Retinal pigment epithelial cell (primary cell): ENCODE data around the gene SDK1.

Experiments
- DNase-seq: peaks from one replicate; pipeline ENCODE4 v3.0.0-alpha.2; 2010; ENCODE audit warnings: low read depth
- H3K4me3 ChIP-seq: 2 replicates; pipeline ENCODE4 v1.5.1; 2011; ENCODE audit warnings: mild to moderate bottlenecking, low read length, control low read depth, moderate library complexity
- CTCF ChIP-seq: conservative IDR thresholded peaks from 2 replicates; pipeline ENCODE4 v1.5.1; 2011; ENCODE audit warnings: low read depth, low read length, control low read depth, inconsistent platforms

Gene SDK1

GRCh38 chr7:3955751-3956696 is 655.0 kb downstream of the SDK1 start:
- TF ChIP-seq CTCF = no peak
- H3K4me3 ChIP-seq = no peak overlapping the region
- peak; percentile 32 for DNase-seq

DNA sequence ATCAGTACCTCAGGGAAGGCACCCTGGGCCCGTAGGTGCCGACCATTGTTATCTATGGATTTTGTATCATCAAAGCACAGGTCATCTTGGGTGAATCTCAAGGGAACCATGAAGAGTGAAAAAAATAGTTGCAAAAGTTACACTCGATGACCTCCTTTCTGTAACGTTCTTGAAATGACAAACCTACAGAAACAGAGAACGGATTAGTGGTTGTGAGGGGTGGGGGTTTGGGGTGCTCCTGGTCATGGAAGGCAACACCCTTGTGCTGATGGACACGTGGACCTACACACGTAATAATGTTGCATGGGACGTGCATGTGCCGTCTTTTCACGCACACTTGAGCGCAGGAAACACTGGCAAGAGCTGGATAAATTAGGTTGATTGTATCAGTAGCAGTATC is 655.9 kb downstream of the SDK1 start:
- DNase-seq = no peak
- no peak for TF ChIP-seq CTCF
- H3K4me3 ChIP-seq = no peak overlapping the region

DNA sequence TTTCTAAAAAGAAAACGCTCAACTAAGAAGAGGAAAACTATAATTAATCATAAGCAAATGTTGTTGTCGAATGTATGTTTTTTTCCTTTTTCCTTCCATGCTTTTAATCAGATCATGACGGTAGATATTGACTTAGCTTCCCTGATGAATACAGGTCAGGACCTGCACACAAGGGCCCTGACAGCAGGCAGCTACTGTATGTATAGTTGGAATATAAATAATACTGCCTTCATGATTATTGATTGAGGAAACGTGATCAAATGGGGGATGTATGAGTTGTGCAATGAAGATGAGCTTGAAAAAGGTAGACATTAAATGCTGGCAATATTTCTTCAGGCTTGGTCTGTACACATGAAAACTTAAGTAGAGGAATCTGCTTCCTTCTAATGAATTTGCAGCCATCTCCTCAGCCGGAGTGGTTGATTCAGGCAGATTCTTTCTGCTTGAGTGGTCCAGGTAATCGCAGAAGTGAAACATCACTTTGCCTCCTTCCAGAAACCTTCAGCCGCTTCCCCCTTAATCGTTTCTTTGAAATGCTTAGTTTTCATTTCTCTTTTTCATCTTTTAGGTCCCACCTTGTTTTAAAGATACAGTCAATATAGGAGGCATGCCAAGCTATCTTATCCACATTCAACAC is 656.5 kb downstream of the SDK1 start:
- TF ChIP-seq CTCF = no peak
- DNase-seq = no peak
- H3K4me3 ChIP-seq = no peak overlapping the region

DNA sequence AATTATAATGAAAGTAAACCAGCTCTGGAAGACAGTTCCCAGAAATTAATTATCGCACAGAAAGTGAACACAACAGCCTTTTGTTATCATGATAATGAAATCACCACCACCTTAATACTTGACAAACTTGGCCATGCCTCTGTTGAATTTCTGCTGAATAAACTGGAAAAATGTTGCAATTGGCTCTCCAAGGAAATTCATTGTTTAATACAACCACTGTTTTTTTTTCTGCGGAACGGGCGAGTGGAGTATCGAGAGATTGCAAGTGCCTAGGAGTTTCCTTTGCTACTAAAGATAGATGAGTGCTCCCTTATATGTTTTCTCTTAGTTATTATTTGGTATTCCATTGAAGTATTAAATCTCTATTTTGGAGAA is 657.0 kb downstream of the SDK1 start:
- no peak overlapping the region for H3K4me3 ChIP-seq
- no peak for TF ChIP-seq CTCF

GRCh38 chr7:3959364-3959763 is 658.3 kb downstream of the SDK1 start:
- no peak overlapping the region for H3K4me3 ChIP-seq
- no peak for TF ChIP-seq CTCF
- no peak for DNase-seq

More for the DNA sequence above, 657.0 kb downstream of the SDK1 start:
- DNase-seq = no peak

- no peak for DNase-seq
- no peak overlapping the region for H3K4me3 ChIP-seq
- TF ChIP-seq CTCF = no peak
Measured at GRCh38 chr7:3960050-3960763, 659.2 kb downstream of the SDK1 start.
